HepG2 (cell line): ENCODE measurements around the gene PMS1.

ENCODE experiments used
- BRD4 ChIP-seq: sonication (generic); formaldehyde crosslinking; IDR thresholded peaks from 2 replicates; pipeline ENCODE4 v1.4.0; 2020; ENCODE audit warnings: missing genetic modification reagents
- CTCF ChIP-seq: sonication (generic); formaldehyde crosslinking; IDR thresholded peaks from 2 replicates; pipeline ENCODE4 v1.5.0; 2020; ENCODE audit warnings: mild to moderate bottlenecking, missing genetic modification reagents, moderate library complexity
- E2F1 ChIP-seq: sonication (generic); formaldehyde crosslinking; IDR thresholded peaks from 2 replicates; pipeline ENCODE4 v1.5.0; 2020; ENCODE audit warnings: missing genetic modification reagents
- EP300 ChIP-seq, 3 experiments: sonication (generic) in 1 of 3; formaldehyde crosslinking in 1 of 3; IDR thresholded peaks; 2 replicates each; pipeline versions ENCODE4 v1.5.1 to v1.6.1; 2011 to 2020; ENCODE audit warnings: low read depth in 2 of 3, low read length in 2 of 3, borderline replicate concordance in 1 of 3, improper control_type of control experiment in 1 of 3, mild to moderate bottlenecking in 1 of 3, missing genetic modification reagents in 1 of 3, moderate library complexity in 1 of 3
- MED1 ChIP-seq: sonication (generic); formaldehyde crosslinking; IDR thresholded peaks from 2 replicates; pipeline ENCODE4 v1.4.0; 2020; ENCODE audit warnings: missing genetic modification reagents
- POLR2AphosphoS5 ChIP-seq: IDR thresholded peaks from 2 replicates; pipeline ENCODE4 v1.6.1; 2012; ENCODE audit warnings: low read depth, low read length
- TAF1 ChIP-seq: sonication (generic); formaldehyde crosslinking; IDR thresholded peaks from 2 replicates; pipeline ENCODE4 v1.4.0; 2020; ENCODE audit warnings: missing genetic modification reagents
- ZFX ChIP-seq: sonication (generic); formaldehyde crosslinking; IDR thresholded peaks from 2 replicates; pipeline ENCODE4 v1.4.0; 2020; ENCODE audit warnings: mild to moderate bottlenecking, low read depth, missing genetic modification reagents, moderate library complexity

GRCh38 chr2:189899101-189899500 lies 114.9 kb downstream of the PMS1 start:
- TF ChIP-seq EP300 (IDR thresholded peaks at IDR 0.05; ENCODE audit: low read depth in 2 of 2, low read length in 2 of 2) (no peak), EP300 (CRISPR knock-in tag; IDR thresholded peaks at IDR 0.05; ENCODE audit: borderline replicate concordance) (no peak), E2F1 (no peak), CTCF (CRISPR knock-in tag) (no peak), TAF1 (CRISPR knock-in tag) (no peak), MED1 (no peak), POLR2AphosphoS5 (no peak), ZFX (no peak), BRD4 (CRISPR knock-in tag) (no peak)
